Panc1 (cell line): Measurements from ENCODE around the gene SLC25A6. TPM values are rescaled to one million over a fixed set of nuclear protein-coding genes. Genes with fewer than 3 reads are reported as not detected.
A peak's percentile ranks its signal among the peaks of the same experiment; 100 is the strongest.

Experiments
- ATAC-seq: fragments of 200-7000 bp; cut with Tn5 transposase; 2 replicates; pipeline ENCODE4 v1.9.1; 2020; ENCODE audit warnings: mild to moderate bottlenecking, moderate library complexity
- BruUV-seq: library from RNA; stranded (reverse); fragments of 400-500 nt; replicated peaks from 2 replicates; lab custom pipeline; 2021; lab: Mats Ljungman, UMichigan
- CTCF ChIA-PET: fragments of 300-600 bp; sonication (Branson Sonifier 250); formaldehyde crosslinking; loops from one replicate; lab custom pipeline; 2022; ENCODE audit warnings: antibody characterized with exemption; lab: Charles Lee
- POLR2A ChIA-PET: fragments of 300-600 bp; sonication (Branson Sonifier 250); formaldehyde crosslinking; loops from one replicate; lab custom pipeline; 2022; ENCODE audit warnings: antibody characterized with exemption; lab: Charles Lee
- DNase-seq: peaks from one replicate; pipeline ENCODE4 v3.0.0-alpha.2; 2010; ENCODE audit warnings: low read depth, low spot score
- H3K27ac ChIP-seq: 2 replicates; pipeline ENCODE4 v1.5.1; 2011; ENCODE audit warnings: mild to moderate bottlenecking, low read length, inconsistent platforms
- H3K27me3 ChIP-seq: fragments of 200-500 bp; sonication (Bioruptor generic); 2 replicates; pipeline ENCODE4 v1.6.0; 2014; ENCODE audit warnings: low read length, inconsistent platforms; ENCODE audit not compliant: control insufficient read depth, insufficient read depth
- H3K36me3 ChIP-seq: fragments of 200-500 bp; sonication (Bioruptor generic); 2 replicates; pipeline ENCODE4 v1.5.1; 2014; ENCODE audit warnings: inconsistent platforms, mild to moderate bottlenecking, low read length, moderate library complexity; ENCODE audit not compliant: control insufficient read depth, insufficient read depth
- H3K4me1 ChIP-seq: 2 replicates; pipeline ENCODE4 v1.5.1; 2011; ENCODE audit warnings: inconsistent platforms, mild to moderate bottlenecking, low read length, moderate library complexity; ENCODE audit not compliant: control insufficient read depth, insufficient read depth
- H3K4me3 ChIP-seq, 2 experiments: 2 replicates each; pipeline ENCODE4 v1.5.1; 2011 to 2012; ENCODE audit warnings: low read depth in 2 of 2, low read length in 2 of 2, mild to moderate bottlenecking in 2 of 2, inconsistent platforms in 1 of 2, moderate library complexity in 1 of 2
- H3K9me3 ChIP-seq: fragments of 200-500 bp; sonication (Bioruptor generic); 2 replicates; pipeline ENCODE4 v1.5.1; 2014; ENCODE audit warnings: low read depth, mild to moderate bottlenecking, inconsistent platforms, low read length, moderate library complexity; ENCODE audit not compliant: control insufficient read depth, insufficient read depth
- POLR2AphosphoS5 ChIP-seq: IDR thresholded peaks from 2 replicates; pipeline ENCODE4 v1.6.1; 2012; ENCODE audit warnings: mild to moderate bottlenecking, low read depth, low read length, moderate library complexity
- REST ChIP-seq, 2 experiments: IDR thresholded peaks; 2 replicates each; pipeline ENCODE4 v1.6.1; 2011 to 2012; ENCODE audit warnings: low read depth in 2 of 2, control low read depth in 1 of 2, low read length in 1 of 2, mild to moderate bottlenecking in 1 of 2, moderate library complexity in 1 of 2; ENCODE audit not compliant: insufficient read depth in 1 of 2
- SIN3A ChIP-seq: IDR thresholded peaks from 2 replicates; pipeline ENCODE4 v1.6.1; 2012; ENCODE audit warnings: low read depth, mild to moderate bottlenecking, low read length, moderate library complexity, borderline replicate concordance; ENCODE audit not compliant: insufficient read depth
- TCF7L2 ChIP-seq: IDR thresholded peaks from 2 replicates; pipeline ENCODE4 v1.6.1; 2011; ENCODE audit warnings: mild to moderate bottlenecking, low read depth, low read length, inconsistent platforms
- in situ Hi-C: cut with HindIII; loops from 2 replicates; pipeline ENCODE4 v1.10.0; 2016; ENCODE audit warnings: low sequenced_read_pairs, low pct_unique_long_range_greater_than_20kb
- intact Hi-C: fragments of 100-400 bp; cut with micrococcal nuclease; formaldehyde crosslinking; loops from one replicate; pipeline ENCODE4 v1.10.0; 2022; ENCODE audit not compliant: unreplicated experiment
- total RNA-seq: library from RNA; stranded (reverse); gene quantifications from one replicate; pipeline ENCODE4 v1.2.1, GENCODE V29; 2021; ENCODE audit not compliant: unreplicated experiment
- TF ChIP-seq, protein P1 (sequence below): fragments of 450-650 bp; IDR thresholded peaks from 2 replicates; pipeline ENCODE4 v1.5.1; 2017; ENCODE audit warnings: mild to moderate bottlenecking

Gene SLC25A6
- total RNA-seq, 1 experiment from 2014 or later = 125 TPM

DNA sequence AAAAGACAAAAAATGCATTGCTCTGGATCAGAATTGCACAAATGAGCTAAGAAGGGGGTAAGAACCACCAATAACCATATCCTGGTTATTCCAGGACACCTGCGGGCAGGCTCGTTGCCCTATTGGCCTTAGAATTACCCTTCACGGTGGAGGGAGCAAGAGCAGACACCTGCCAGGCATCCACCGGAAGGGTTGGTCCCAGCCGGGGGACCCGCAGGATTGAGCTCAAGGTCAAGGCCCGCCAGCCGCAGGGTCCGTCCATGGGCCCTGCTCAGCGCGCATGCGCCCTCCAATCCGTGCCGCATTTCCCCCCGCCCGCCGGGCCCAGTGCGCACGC, 575 bp downstream of the SLC25A6 start:
- ATAC-seq (peak; percentile 44; the same call in 1 of the 2 replicates), DNase-seq (no peak)
- Histone ChIP-seq H3K9me3 (no peaks in the 10 kb centered on the region), H3K4me3 (peak overlapping the region; percentile 76 to 78), H3K36me3 (peaks cover 3% of the 10 kb centered on the region; the same call in 1 of the 2 replicates), H3K4me1 (peaks cover 3% of the 10 kb centered on the region; the same call in 1 of the 2 replicates), H3K27ac (peak overlapping the region; percentile 88), H3K27me3 (no peaks in the 10 kb centered on the region)
- ChIA-PET POLR2A (no interaction called here), CTCF (no interaction called here)
- no TSS peak for BruUV-seq
- intact Hi-C loops (no loop called here), in situ Hi-C loops (no loop called here)
- no peak for TF ChIP-seq TCF7L2
- no peak for TF ChIP-seq POLR2AphosphoS5
- TF ChIP-seq SIN3A = no peak

DNA sequence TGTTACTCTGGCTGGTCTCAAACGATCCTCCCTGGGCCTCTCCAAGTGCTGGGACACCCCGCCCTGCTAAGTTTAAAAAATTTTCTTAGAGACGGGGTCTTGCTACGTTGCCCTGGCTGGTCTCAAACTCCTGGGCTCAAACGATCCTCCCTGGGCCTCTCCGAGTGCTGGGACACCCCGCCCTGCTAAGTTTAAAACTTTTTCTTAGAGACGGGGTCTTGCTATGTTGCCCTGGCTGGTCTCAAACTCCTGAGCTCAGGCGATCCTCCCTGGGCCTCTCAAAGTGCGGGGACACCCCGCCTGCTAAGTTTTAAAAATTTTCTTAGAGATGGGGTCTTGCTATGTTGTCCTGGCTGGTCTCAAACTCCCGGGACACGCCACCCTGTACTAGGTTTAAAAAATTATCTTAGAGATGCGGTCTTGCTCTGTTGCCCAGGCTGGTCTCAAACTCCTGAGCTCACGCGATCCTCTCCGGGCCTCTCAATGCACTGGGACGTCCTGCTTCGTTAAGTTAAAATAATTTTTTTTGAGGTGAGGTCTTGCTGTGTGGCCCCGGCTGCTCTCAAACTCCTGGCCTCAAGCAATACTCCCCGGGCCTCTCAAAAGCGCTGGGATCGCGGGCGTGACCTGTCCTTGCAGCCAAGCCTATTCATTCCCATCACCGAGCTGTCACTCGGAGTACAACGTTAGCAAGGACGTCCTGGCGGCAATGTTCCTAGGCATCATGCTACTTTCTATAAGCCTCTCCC, 1.1 kb downstream of the SLC25A6 start:
- ATAC-seq (no peak), DNase-seq (no peak)
- TF ChIP-seq REST (IDR thresholded peaks at IDR 0.05; ENCODE audit: insufficient read depth in 1 of 2, low read depth in 2 of 2, low read length in 1 of 2) (no peak), POLR2AphosphoS5 (no peak), SIN3A (no peak), TCF7L2 (no peak)
- TF ChIP-seq, protein P1, sequence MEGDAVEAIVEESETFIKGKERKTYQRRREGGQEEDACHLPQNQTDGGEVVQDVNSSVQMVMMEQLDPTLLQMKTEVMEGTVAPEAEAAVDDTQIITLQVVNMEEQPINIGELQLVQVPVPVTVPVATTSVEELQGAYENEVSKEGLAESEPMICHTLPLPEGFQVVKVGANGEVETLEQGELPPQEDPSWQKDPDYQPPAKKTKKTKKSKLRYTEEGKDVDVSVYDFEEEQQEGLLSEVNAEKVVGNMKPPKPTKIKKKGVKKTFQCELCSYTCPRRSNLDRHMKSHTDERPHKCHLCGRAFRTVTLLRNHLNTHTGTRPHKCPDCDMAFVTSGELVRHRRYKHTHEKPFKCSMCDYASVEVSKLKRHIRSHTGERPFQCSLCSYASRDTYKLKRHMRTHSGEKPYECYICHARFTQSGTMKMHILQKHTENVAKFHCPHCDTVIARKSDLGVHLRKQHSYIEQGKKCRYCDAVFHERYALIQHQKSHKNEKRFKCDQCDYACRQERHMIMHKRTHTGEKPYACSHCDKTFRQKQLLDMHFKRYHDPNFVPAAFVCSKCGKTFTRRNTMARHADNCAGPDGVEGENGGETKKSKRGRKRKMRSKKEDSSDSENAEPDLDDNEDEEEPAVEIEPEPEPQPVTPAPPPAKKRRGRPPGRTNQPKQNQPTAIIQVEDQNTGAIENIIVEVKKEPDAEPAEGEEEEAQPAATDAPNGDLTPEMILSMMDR = no peak
- Histone ChIP-seq H3K36me3 (peaks cover 3% of the 10 kb centered on the region; the same call in 1 of the 2 replicates), H3K4me3 (peak overlapping the region; percentile 76 to 78), H3K4me1 (peaks cover 3% of the 10 kb centered on the region; the same call in 1 of the 2 replicates), H3K27ac (peak overlapping the region; percentile 88), H3K27me3 (no peaks in the 10 kb centered on the region), H3K9me3 (no peaks in the 10 kb centered on the region)
- POLR2A ChIA-PET = no interaction called here
- CTCF ChIA-PET = no interaction called here
- TSS peak; percentile 66 for BruUV-seq
- in situ Hi-C loops = no loop called here
- intact Hi-C loops = no loop called here

GRCh38 chrX:1389993-1390285, 2.0 kb downstream of the SLC25A6 start:
- CTCF ChIA-PET = no interaction called here
- BruUV-seq = no TSS peak
- peaks cover 3% of the 10 kb centered on the region; the same call in 1 of the 2 replicates for H3K36me3 ChIP-seq

More at GRCh38 chrX:1389993-1390285, 2.0 kb downstream of the SLC25A6 start:
- TF ChIP-seq, protein P1 = no peak
- TF ChIP-seq TCF7L2 (no peak), SIN3A (no peak), POLR2AphosphoS5 (no peak), REST (IDR thresholded peaks at IDR 0.05; ENCODE audit: insufficient read depth in 1 of 2, low read depth in 2 of 2, low read length in 1 of 2) (no peak)
- POLR2A ChIA-PET = no interaction called here
- Histone ChIP-seq H3K4me1 (peaks cover 3% of the 10 kb centered on the region; the same call in 1 of the 2 replicates), H3K27me3 (no peaks in the 10 kb centered on the region), H3K27ac (no peak overlapping the region), H3K4me3 (no peak overlapping the region), H3K9me3 (no peaks in the 10 kb centered on the region)
- in situ Hi-C loops (no loop called here), intact Hi-C loops (no loop called here)
- no peak for DNase-seq
- no peak for ATAC-seq
